MM.1S (cell line): Measurements from ENCODE around the gene SH3TC1.

Source experiments
- EZH2 ChIP-seq: fragments of 300-600 bp; sonication (generic); optimal IDR thresholded peaks from 2 replicates; pipeline ENCODE3; 2017; ENCODE audit warnings: low read depth, mild to moderate bottlenecking, antibody characterized with exemption, low read length, mixed read lengths
- TF ChIP-seq, protein P1 (sequence below): fragments of 300-600 bp; sonication (generic); IDR thresholded peaks from 2 replicates; pipeline ENCODE4 v1.5.1; 2016; ENCODE audit warnings: antibody characterized with exemption, low read length, mixed read lengths

- TF ChIP-seq, protein P1, sequence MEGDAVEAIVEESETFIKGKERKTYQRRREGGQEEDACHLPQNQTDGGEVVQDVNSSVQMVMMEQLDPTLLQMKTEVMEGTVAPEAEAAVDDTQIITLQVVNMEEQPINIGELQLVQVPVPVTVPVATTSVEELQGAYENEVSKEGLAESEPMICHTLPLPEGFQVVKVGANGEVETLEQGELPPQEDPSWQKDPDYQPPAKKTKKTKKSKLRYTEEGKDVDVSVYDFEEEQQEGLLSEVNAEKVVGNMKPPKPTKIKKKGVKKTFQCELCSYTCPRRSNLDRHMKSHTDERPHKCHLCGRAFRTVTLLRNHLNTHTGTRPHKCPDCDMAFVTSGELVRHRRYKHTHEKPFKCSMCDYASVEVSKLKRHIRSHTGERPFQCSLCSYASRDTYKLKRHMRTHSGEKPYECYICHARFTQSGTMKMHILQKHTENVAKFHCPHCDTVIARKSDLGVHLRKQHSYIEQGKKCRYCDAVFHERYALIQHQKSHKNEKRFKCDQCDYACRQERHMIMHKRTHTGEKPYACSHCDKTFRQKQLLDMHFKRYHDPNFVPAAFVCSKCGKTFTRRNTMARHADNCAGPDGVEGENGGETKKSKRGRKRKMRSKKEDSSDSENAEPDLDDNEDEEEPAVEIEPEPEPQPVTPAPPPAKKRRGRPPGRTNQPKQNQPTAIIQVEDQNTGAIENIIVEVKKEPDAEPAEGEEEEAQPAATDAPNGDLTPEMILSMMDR: no peak
- TF ChIP-seq EZH2: no peak
These were observed 46.2 kb upstream of the SH3TC1 start for GRCh38 chr4:8152865-8153257.
